H1 (cell line): ENCODE data around the gene POU4F1. TPM values are rescaled to one million over a fixed set of nuclear protein-coding genes. Genes with fewer than 3 reads are reported as not detected.

ENCODE experiments used
- CTCF ChIA-PET: fragments of 300-600 bp; sonication (Branson Sonifier 250); formaldehyde crosslinking; loops from one replicate; lab custom pipeline; 2021; ENCODE audit not compliant: partially characterized antibody; lab: Charles Lee
- POLR2A ChIA-PET: fragments of 300-600 bp; sonication (Branson Sonifier 250); formaldehyde crosslinking; loops from one replicate; lab custom pipeline; 2021; ENCODE audit warnings: inconsistent platforms; ENCODE audit not compliant: partially characterized antibody; lab: Charles Lee
- DNase-seq, 2 experiments: peaks; one replicate each; pipeline versions ENCODE4 v3.0.0 to v3.0.0-alpha.2; 2010 to 2022; ENCODE audit warnings: low spot score in 2 of 2, low read depth in 1 of 2, mixed read lengths in 1 of 2
- FAIRE-seq: peaks from 2 replicates; lab custom pipeline; 2011; peaks lifted over from hg19 to GRCh38; lab: Jason Lieb, UNC
- H2AFZ ChIP-seq: 2 replicates; pipeline ENCODE4 v1.8.1; 2012; ENCODE audit warnings: low read length, inconsistent platforms
- H2AK5ac ChIP-seq: 2 replicates; pipeline ENCODE4 v1.6.1; 2013; ENCODE audit warnings: low read depth, low read length
- H2BK120ac ChIP-seq: replicated peaks from 2 replicates; pipeline ENCODE3; 2013; ENCODE audit warnings: low read depth, low read length, inconsistent platforms
- H2BK12ac ChIP-seq: 2 replicates; pipeline ENCODE4 v1.6.1; 2013; ENCODE audit warnings: low read depth, low read length
- H2BK15ac ChIP-seq: 2 replicates; pipeline ENCODE4 v1.6.1; 2013; ENCODE audit warnings: low read length
- H2BK20ac ChIP-seq: 2 replicates; pipeline ENCODE4 v1.6.1; 2013; ENCODE audit warnings: low read length
- H2BK5ac ChIP-seq: 2 replicates; pipeline ENCODE4 v1.6.1; 2013; ENCODE audit warnings: low read depth, low read length
- H3K14ac ChIP-seq: 2 replicates; pipeline ENCODE4 v1.6.1; 2013; ENCODE audit warnings: inconsistent platforms; ENCODE audit not compliant: insufficient read length
- H3K18ac ChIP-seq: 2 replicates; pipeline ENCODE4 v1.6.1; 2013; ENCODE audit warnings: low read length; ENCODE audit errors: extremely low read depth
- H3K23ac ChIP-seq: 2 replicates; pipeline ENCODE4 v1.6.1; 2013; ENCODE audit warnings: inconsistent platforms; ENCODE audit not compliant: insufficient read length
- H3K23me2 ChIP-seq: 2 replicates; pipeline ENCODE4 v1.6.1; 2013; ENCODE audit warnings: low read depth, low read length
- H3K27ac ChIP-seq: 2 replicates; pipeline ENCODE4 v1.6.1; 2011; ENCODE audit warnings: low read depth, low read length, inconsistent platforms
- H3K27me3 ChIP-seq, 4 experiments: replicated peaks in 1 of 4; 1 replicate in 1 of 4; 2 replicates in 3 of 4; pipeline versions ENCODE4 v1.6.1 to v1.8.1; 2011 to 2013; ENCODE audit warnings: low read length in 3 of 4, mild to moderate bottlenecking in 3 of 4, inconsistent platforms in 2 of 4, mixed read lengths in 2 of 4, moderate library complexity in 1 of 4; ENCODE audit not compliant: control insufficient read depth in 3 of 4, insufficient read depth in 3 of 4; ENCODE audit errors: extremely low read depth in 1 of 4
- H3K36me3 ChIP-seq, 4 experiments: 2 replicates each; pipeline versions ENCODE4 v1.6.1 to v1.8.1; 2011 to 2013; ENCODE audit warnings: mild to moderate bottlenecking in 4 of 4, low read length in 3 of 4, moderate library complexity in 2 of 4, control low read depth in 1 of 4, inconsistent platforms in 1 of 4; ENCODE audit not compliant: insufficient read depth in 4 of 4, control insufficient read depth in 2 of 4
- H3K4ac ChIP-seq: replicated peaks from 2 replicates; pipeline ENCODE3; 2013; ENCODE audit warnings: low read length, low read depth, mixed read lengths, inconsistent platforms; ENCODE audit not compliant: insufficient read length
- H3K4me1 ChIP-seq, 4 experiments: replicated peaks in 1 of 4; 1 replicate in 1 of 4; 2 replicates in 3 of 4; pipeline versions ENCODE4 v1.6.1 to v1.8.1; 2011 to 2013; ENCODE audit warnings: low read length in 3 of 4, inconsistent platforms in 2 of 4, mixed read lengths in 1 of 4; ENCODE audit not compliant: insufficient read depth in 4 of 4, control insufficient read depth in 3 of 4
- H3K4me2 ChIP-seq, 2 experiments: 2 replicates each; pipeline versions ENCODE4 v1.6.1 to v1.8.1; 2011 to 2013; ENCODE audit warnings: low read depth in 2 of 2, low read length in 2 of 2, control low read depth in 1 of 2, inconsistent platforms in 1 of 2, mild to moderate bottlenecking in 1 of 2; ENCODE audit not compliant: insufficient read depth in 1 of 2
- H3K4me3 ChIP-seq, 4 experiments: fragments of 200-600, 300-600 bp in 1 of 4; sonication (generic), shearing (Covaris generic), sonication (Bioruptor Twin) in 1 of 4; 2 replicates each; pipeline versions ENCODE4 v1.5.1 to v1.8.1; 2011 to 2016; ENCODE audit warnings: low read length in 4 of 4, low read depth in 3 of 4, control low read depth in 2 of 4, inconsistent platforms in 2 of 4, mild to moderate bottlenecking in 2 of 4, mixed read lengths in 1 of 4, moderate library complexity in 1 of 4; ENCODE audit not compliant: insufficient read depth in 2 of 4; ENCODE audit errors: extremely low read depth in 1 of 4
- H3K56ac ChIP-seq: replicated peaks from 2 replicates; pipeline ENCODE3; 2013; ENCODE audit warnings: low read depth, mild to moderate bottlenecking, mixed read lengths, low read length, inconsistent platforms; ENCODE audit not compliant: insufficient read length
- H3K79me1 ChIP-seq: 2 replicates; pipeline ENCODE4 v1.6.1; 2013; ENCODE audit warnings: low read depth, low read length, control low read depth
- H3K79me2 ChIP-seq, 2 experiments: 2 replicates each; pipeline versions ENCODE4 v1.6.1 to v1.8.1; 2012 to 2013; ENCODE audit warnings: low read length in 2 of 2, mild to moderate bottlenecking in 2 of 2, inconsistent platforms in 1 of 2; ENCODE audit not compliant: insufficient read depth in 2 of 2, control insufficient read depth in 1 of 2
- H3K9ac ChIP-seq, 4 experiments: replicated peaks in 1 of 4; 1 replicate in 1 of 4; 2 replicates in 3 of 4; pipeline versions ENCODE4 v1.6.1 to v1.8.1; 2011 to 2013; ENCODE audit warnings: low read depth in 3 of 4, low read length in 3 of 4, control low read depth in 2 of 4, mild to moderate bottlenecking in 2 of 4, moderate library complexity in 2 of 4, inconsistent platforms in 1 of 4; ENCODE audit errors: extremely low read depth in 1 of 4
- H3K9me3 ChIP-seq, 2 experiments: 2 replicates each; pipeline versions ENCODE4 v1.6.1 to v1.8.1; 2012 to 2013; ENCODE audit warnings: mild to moderate bottlenecking in 2 of 2, moderate library complexity in 2 of 2, control low read depth in 1 of 2, inconsistent platforms in 1 of 2, low read depth in 1 of 2, low read length in 1 of 2, mixed read lengths in 1 of 2; ENCODE audit not compliant: insufficient read depth in 2 of 2
- H4K20me1 ChIP-seq, 2 experiments: replicated peaks in 1 of 2; 2 replicates each; pipeline versions ENCODE3 to v1.8.1; 2011 to 2013; ENCODE audit warnings: inconsistent platforms in 2 of 2, low read length in 2 of 2, mild to moderate bottlenecking in 1 of 2; ENCODE audit not compliant: insufficient read depth in 2 of 2, control insufficient read depth in 1 of 2
- H4K5ac ChIP-seq: 2 replicates; pipeline ENCODE4 v1.6.1; 2013; ENCODE audit warnings: low read length, low read depth, mixed read lengths, inconsistent platforms; ENCODE audit not compliant: insufficient read length
- H4K8ac ChIP-seq: 2 replicates; pipeline ENCODE4 v1.8.0; 2013; ENCODE audit warnings: mild to moderate bottlenecking, moderate library complexity, low read length, inconsistent platforms; ENCODE audit not compliant: insufficient read depth; ENCODE audit errors: extremely low read depth
- H4K91ac ChIP-seq: replicated peaks from 2 replicates; pipeline ENCODE3; 2013; ENCODE audit warnings: low read length, mixed read lengths, inconsistent platforms; ENCODE audit not compliant: insufficient read length
- CTBP2 ChIP-seq: IDR thresholded peaks from 2 replicates; pipeline ENCODE4 v1.7.0; 2011; ENCODE audit warnings: borderline replicate concordance, mild to moderate bottlenecking, moderate library complexity, mixed read lengths, low read length; ENCODE audit not compliant: insufficient read depth, insufficient read length
- HDAC2 ChIP-seq, 2 experiments: fragments of 300-600 bp in 1 of 2; sonication (generic) in 1 of 2; IDR thresholded peaks; 2 replicates each; pipeline ENCODE4 v1.6.1; 2011 to 2012; ENCODE audit warnings: low read depth in 2 of 2, low read length in 2 of 2, mild to moderate bottlenecking in 2 of 2, moderate library complexity in 2 of 2, borderline replicate concordance in 1 of 2, inconsistent platforms in 1 of 2
- JUN ChIP-seq: IDR thresholded peaks from 2 replicates; pipeline ENCODE4 v1.6.1; 2011; ENCODE audit warnings: low read depth, mild to moderate bottlenecking, improper control_type of control experiment, low read length
- POLR2AphosphoS5 ChIP-seq: IDR thresholded peaks from 2 replicates; pipeline ENCODE4 v1.6.1; 2011; ENCODE audit warnings: low read depth, low read length
- WGBS, 2 experiments: shearing (Covaris generic) in 1 of 2; methylation state at CpG; one replicate each; pipeline versions ENCODE4 v1.1.6 to v1.1.7; 2013 to 2015; ENCODE audit warnings: low lambda C conversion rate in 2 of 2, mixed read lengths in 2 of 2, inconsistent platforms in 1 of 2, low coverage in 1 of 2, missing lambda C conversion rate in 1 of 2; ENCODE audit not compliant: insufficient replicate concordance in 2 of 2, insufficient coverage in 1 of 2, insufficient read length in 1 of 2; ENCODE audit errors: extremely low coverage in 1 of 2, missing lambda C conversion rate in 1 of 2; 5-methylcytosine and 5-hydroxymethylcytosine counted together
- polyA plus RNA-seq, 7 experiments: library from polyadenylated mRNA; depleted of rRNA in 3 of 7; stranded (reverse) in 5 of 7; unstranded in 2 of 7; fragments of >200 nt in 5 of 7; fragments of 200-250 nt in 2 of 7; gene quantifications; 1 replicate in 5 of 7; 2 replicates in 1 of 7; 4 replicates in 1 of 7; pipeline versions ENCODE4 v1.2.1 to v1.2.3, GENCODE V29; 2011 to 2013; ENCODE audit warnings: missing spikeins in 2 of 7, mixed read lengths in 2 of 7
- total RNA-seq: library from RNA; stranded (reverse); fragmentation: NEBNext Ultra II Directional; extraction: Animal tissue kit (Norgen Biotek cat#: 25700); gene quantifications from 2 replicates; pipeline ENCODE4 v1.2.1, GENCODE V29; 2021

POU4F1 gene
- total and polyA plus RNA-seq, 2 of the 8 experiments (the other 6 are each of a cell fraction or from before 2014, with no cell fraction given) = 0.09 to 0.32 TPM

DNA sequence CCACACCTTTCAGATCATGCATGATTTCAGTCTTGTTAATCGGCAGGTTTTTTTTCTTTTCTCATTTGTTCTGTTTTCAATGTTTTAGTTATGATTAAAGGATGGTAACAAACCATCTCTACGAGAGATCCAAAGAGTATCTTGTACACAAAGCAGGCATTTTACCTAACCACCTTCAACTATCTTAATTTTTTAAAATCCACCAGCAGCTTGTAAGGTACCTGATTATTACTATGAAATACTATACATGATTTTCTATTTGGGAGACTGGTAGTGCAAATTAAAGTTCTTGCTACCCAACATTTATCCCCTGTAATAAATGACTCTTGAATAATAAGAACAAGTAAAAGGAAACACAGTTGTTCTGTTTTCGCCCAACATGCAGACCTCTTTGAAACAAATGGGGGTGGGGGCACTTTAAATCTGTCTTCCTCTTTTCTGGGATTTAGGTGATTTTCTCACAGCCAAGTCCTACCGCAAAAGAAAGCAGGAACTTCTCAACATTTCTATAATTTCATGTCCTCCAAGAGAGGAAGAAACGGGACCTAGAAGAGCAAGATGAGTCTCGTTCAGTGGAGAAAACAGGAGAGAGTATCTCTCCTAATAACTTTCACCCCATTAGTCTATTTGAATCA lies 3.6 kb downstream of the POU4F1 start:
- H3K4me1 ChIP-seq = peaks cover 0 to 26% (median 9%) of the 10 kb centered on the region in 4 experiments; a peak in 6 of 7 replicates
- H3K4me3 ChIP-seq = no peak overlapping the region
- H2BK12ac ChIP-seq = no peak overlapping the region
- no peak overlapping the region for H2AFZ ChIP-seq
- no peaks in the 10 kb centered on the region for H3K79me2 ChIP-seq
- no peaks in the 10 kb centered on the region for H3K9me3 ChIP-seq
- peaks cover 80 to 97% (median 90%) of the 10 kb centered on the region in 4 experiments for H3K27me3 ChIP-seq
- no peak overlapping the region for H3K4ac ChIP-seq
- no peak overlapping the region for H2BK5ac ChIP-seq
- no peak for DNase-seq
- no peak overlapping the region for H2BK15ac ChIP-seq
- H3K27ac ChIP-seq = no peak overlapping the region
- no peak overlapping the region for H2AK5ac ChIP-seq
- H3K23me2 ChIP-seq = peaks cover 25% of the 10 kb centered on the region; the same call in 1 of the 2 replicates
- H3K9ac ChIP-seq = no peak overlapping the region
- CTCF ChIA-PET = interaction anchor here (0.7 to 1.6 kb wide), 4 partner anchors 8 to 189 kb away, joined by 3 to 5 read pairs (median 4); no protein-coding TSS in a partner anchor
- no peak overlapping the region for H2BK20ac ChIP-seq
- no peak overlapping the region; a peak in 1 of 4 replicates for H3K4me2 ChIP-seq
- POLR2A ChIA-PET = no interaction called here
- no peak overlapping the region for H3K14ac ChIP-seq
- H3K56ac ChIP-seq = no peak overlapping the region
- no peak overlapping the region for H4K5ac ChIP-seq
- WGBS, 2 experiments = 28% methylated on average over 6 of the region's 6 CpGs; no CpG with 5 or more reads in 1 of the 2 experiments
- peaks cover 13 to 17% of the 10 kb centered on the region in 2 experiments for H4K20me1 ChIP-seq
- no peak overlapping the region for H3K23ac ChIP-seq
- no peaks in the 10 kb centered on the region for H3K79me1 ChIP-seq
- no peak overlapping the region for H4K8ac ChIP-seq
- H4K91ac ChIP-seq = no peak overlapping the region
- no peak overlapping the region for H3K18ac ChIP-seq
- no peak overlapping the region for H2BK120ac ChIP-seq
- FAIRE-seq = no peak
- no peaks in the 10 kb centered on the region; a peak in 1 of 8 replicates for H3K36me3 ChIP-seq
- TF ChIP-seq HDAC2 (IDR thresholded peaks at IDR 0.05; ENCODE audit: borderline replicate concordance in 1 of 2, low read depth in 2 of 2, low read length in 2 of 2) (no peak), CTBP2 (no peak), POLR2AphosphoS5 (no peak), JUN (no peak)
